Upper lobe of left lung (tissue), 4 donors: ENCODE measurements around the gene LRRC66.

Source experiments
- POLR2A ChIP-seq, 4 donors: fragments of 450-650 bp; IDR thresholded peaks; one replicate each; pipeline ENCODE4 v1.5.1; 2016 to 2017; ENCODE audit warnings: antibody characterized with exemption in 4 of 4, mild to moderate bottlenecking in 2 of 4
- POLR2AphosphoS5 ChIP-seq, 2 donors: sonication (generic); formaldehyde crosslinking; IDR thresholded peaks; one replicate each; pipeline ENCODE4 v1.5.1; 2017; ENCODE audit warnings: antibody characterized with exemption in 2 of 2
- TF ChIP-seq, protein P1 (sequence below), 6 experiments: fragments of 450-650 bp in 4 of 6; fragments of 200-600 bp in 2 of 6; sonication (generic) in 2 of 6; IDR thresholded peaks; one replicate each; pipeline ENCODE4 v1.5.1; 2016 to 2019; ENCODE audit warnings: antibody characterized with exemption in 6 of 6

DNA sequence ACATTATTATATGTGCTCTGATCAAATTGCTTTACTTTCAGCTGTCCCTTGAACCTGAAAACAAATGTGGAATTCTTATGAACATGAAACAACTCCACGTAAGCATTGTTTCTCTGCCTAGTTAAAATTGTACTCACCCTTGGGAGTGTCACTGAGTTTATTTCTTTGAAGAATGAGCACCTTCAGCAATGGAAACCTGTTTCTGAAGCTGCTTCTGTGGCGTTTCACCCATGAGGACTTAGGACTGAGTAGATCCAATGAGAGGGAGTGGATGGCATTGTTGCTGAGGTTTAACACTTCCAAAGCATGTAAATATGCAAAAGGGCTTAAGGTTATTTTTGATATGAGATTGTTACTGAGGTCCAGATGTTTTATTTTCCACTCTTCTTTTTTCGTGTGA, 3.2 kb downstream of the LRRC66 start:
- TF ChIP-seq, protein P1, sequence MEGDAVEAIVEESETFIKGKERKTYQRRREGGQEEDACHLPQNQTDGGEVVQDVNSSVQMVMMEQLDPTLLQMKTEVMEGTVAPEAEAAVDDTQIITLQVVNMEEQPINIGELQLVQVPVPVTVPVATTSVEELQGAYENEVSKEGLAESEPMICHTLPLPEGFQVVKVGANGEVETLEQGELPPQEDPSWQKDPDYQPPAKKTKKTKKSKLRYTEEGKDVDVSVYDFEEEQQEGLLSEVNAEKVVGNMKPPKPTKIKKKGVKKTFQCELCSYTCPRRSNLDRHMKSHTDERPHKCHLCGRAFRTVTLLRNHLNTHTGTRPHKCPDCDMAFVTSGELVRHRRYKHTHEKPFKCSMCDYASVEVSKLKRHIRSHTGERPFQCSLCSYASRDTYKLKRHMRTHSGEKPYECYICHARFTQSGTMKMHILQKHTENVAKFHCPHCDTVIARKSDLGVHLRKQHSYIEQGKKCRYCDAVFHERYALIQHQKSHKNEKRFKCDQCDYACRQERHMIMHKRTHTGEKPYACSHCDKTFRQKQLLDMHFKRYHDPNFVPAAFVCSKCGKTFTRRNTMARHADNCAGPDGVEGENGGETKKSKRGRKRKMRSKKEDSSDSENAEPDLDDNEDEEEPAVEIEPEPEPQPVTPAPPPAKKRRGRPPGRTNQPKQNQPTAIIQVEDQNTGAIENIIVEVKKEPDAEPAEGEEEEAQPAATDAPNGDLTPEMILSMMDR (IDR thresholded peaks at IDR 0.05) = no peak
- TF ChIP-seq POLR2A (IDR thresholded peaks at IDR 0.05) (no peak), POLR2AphosphoS5 (IDR thresholded peaks at IDR 0.05) (no peak)
